RWPE2 (cell line): Measurements from ENCODE around the gene RPS19BP1.
A peak's percentile ranks its signal among the peaks of the same experiment; 100 is the strongest.

ENCODE experiments used
- ATAC-seq: fragments of 200-7000 bp; cut with Tn5 transposase; 3 replicates; pipeline ENCODE4 v1.9.1; 2021; ENCODE audit warnings: low read depth
- DNase-seq: peaks from one replicate; pipeline ENCODE4 v3.0.0-alpha.2; 2020; ENCODE audit warnings: low spot score
- H3K27ac ChIP-seq: fragments of 450-650 bp; 2 replicates; pipeline ENCODE4 v1.5.1; 2017; ENCODE audit warnings: mild to moderate bottlenecking; ENCODE audit not compliant: poor library complexity, severe bottlenecking
- H3K27me3 ChIP-seq: fragments of 250-450 bp; sonication (Bioruptor Pico); 2 replicates; pipeline ENCODE4 v1.5.1; 2021; ENCODE audit warnings: mild to moderate bottlenecking, moderate library complexity; ENCODE audit not compliant: insufficient read depth, poor library complexity, severe bottlenecking
- H3K36me3 ChIP-seq: fragments of 250-450 bp; sonication (Bioruptor Pico); 2 replicates; pipeline ENCODE4 v1.5.1; 2020; ENCODE audit warnings: low read depth, mild to moderate bottlenecking, moderate library complexity
- H3K4me1 ChIP-seq: fragments of 250-450 bp; sonication (Bioruptor Pico); 2 replicates; pipeline ENCODE4 v1.5.1; 2021; ENCODE audit warnings: mild to moderate bottlenecking, moderate library complexity; ENCODE audit not compliant: insufficient read depth, poor library complexity, severe bottlenecking
- H3K4me3 ChIP-seq: fragments of 250-450 bp; sonication (Bioruptor Pico); 2 replicates; pipeline ENCODE4 v1.5.1; 2021; ENCODE audit warnings: mild to moderate bottlenecking, moderate library complexity; ENCODE audit not compliant: severe bottlenecking
- H3K9me3 ChIP-seq: fragments of 250-450 bp; sonication (Bioruptor Pico); 2 replicates; pipeline ENCODE4 v1.5.1; 2021; ENCODE audit warnings: mild to moderate bottlenecking, moderate library complexity; ENCODE audit not compliant: severe bottlenecking
- TF ChIP-seq, protein P1 (sequence below): fragments of 450-650 bp; IDR thresholded peaks from one replicate; pipeline ENCODE4 v1.5.1; 2017; ENCODE audit warnings: mild to moderate bottlenecking, moderate library complexity; ENCODE audit not compliant: poor library complexity, severe bottlenecking

RPS19BP1 gene

DNA sequence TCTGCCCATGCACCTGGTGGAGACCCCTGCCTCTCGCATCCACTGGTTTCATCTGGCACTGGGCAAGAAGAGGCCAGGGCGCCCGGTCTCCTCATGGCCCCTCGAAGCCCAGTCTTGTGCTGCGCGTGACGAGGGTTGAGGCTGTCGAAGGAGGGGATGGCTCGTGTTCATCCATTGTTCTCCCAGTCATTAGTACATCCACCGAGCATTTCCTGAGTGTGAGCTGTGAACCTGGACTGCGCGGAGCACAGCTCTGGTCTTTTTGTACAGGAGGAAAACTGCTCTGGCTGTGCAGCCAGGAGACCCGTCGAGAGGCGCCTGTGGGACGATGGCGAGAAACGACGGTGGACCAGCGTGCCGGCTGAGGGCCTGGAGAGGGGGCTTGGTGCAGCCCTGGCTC is 44.8 kb upstream of the RPS19BP1 start:
- Histone ChIP-seq H3K27ac (no peak overlapping the region), H3K4me1 (peaks cover 9% of the 10 kb centered on the region), H3K9me3 (no peaks in the 10 kb centered on the region), H3K4me3 (no peak overlapping the region), H3K36me3 (no peaks in the 10 kb centered on the region), H3K27me3 (no peaks in the 10 kb centered on the region)
- DNase-seq (no peak), ATAC-seq (no peak)
- TF ChIP-seq, protein P1, sequence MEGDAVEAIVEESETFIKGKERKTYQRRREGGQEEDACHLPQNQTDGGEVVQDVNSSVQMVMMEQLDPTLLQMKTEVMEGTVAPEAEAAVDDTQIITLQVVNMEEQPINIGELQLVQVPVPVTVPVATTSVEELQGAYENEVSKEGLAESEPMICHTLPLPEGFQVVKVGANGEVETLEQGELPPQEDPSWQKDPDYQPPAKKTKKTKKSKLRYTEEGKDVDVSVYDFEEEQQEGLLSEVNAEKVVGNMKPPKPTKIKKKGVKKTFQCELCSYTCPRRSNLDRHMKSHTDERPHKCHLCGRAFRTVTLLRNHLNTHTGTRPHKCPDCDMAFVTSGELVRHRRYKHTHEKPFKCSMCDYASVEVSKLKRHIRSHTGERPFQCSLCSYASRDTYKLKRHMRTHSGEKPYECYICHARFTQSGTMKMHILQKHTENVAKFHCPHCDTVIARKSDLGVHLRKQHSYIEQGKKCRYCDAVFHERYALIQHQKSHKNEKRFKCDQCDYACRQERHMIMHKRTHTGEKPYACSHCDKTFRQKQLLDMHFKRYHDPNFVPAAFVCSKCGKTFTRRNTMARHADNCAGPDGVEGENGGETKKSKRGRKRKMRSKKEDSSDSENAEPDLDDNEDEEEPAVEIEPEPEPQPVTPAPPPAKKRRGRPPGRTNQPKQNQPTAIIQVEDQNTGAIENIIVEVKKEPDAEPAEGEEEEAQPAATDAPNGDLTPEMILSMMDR, result no peak

- Histone ChIP-seq H3K36me3 (no peaks in the 10 kb centered on the region), H3K4me3 (no peak overlapping the region), H3K4me1 (peaks cover 9% of the 10 kb centered on the region), H3K9me3 (no peaks in the 10 kb centered on the region), H3K27me3 (no peaks in the 10 kb centered on the region), H3K27ac (no peak overlapping the region)
- ATAC-seq, result no peak
- TF ChIP-seq, protein P1, result no peak
- DNase-seq, result no peak
Observed at GRCh38 chr22:39576027-39576426, 43.5 kb upstream of the RPS19BP1 start.

DNA sequence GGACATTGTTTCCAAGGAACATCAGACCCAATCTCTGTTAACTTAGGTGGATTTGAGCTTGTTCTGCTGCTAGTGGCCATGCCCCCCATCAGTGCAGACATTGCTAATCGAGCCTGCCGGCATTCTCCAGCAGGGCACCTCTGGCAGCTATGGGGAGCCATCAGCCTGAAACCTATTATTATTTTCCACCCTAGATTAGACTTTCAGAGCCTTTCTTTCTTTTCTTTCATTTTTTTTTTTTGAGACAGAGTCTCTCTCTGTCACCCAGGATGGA is 42.9 kb upstream of the RPS19BP1 start:
- H3K27me3 ChIP-seq, result no peaks in the 10 kb centered on the region
- H3K9me3 ChIP-seq, result no peaks in the 10 kb centered on the region
- H3K4me1 ChIP-seq, result peaks cover 9% of the 10 kb centered on the region
- TF ChIP-seq, protein P1, result no peak
- DNase-seq (no peak), ATAC-seq (no peak)
- H3K27ac ChIP-seq, result no peak overlapping the region
- no peak overlapping the region for H3K4me3 ChIP-seq
- H3K36me3 ChIP-seq, result no peaks in the 10 kb centered on the region

DNA sequence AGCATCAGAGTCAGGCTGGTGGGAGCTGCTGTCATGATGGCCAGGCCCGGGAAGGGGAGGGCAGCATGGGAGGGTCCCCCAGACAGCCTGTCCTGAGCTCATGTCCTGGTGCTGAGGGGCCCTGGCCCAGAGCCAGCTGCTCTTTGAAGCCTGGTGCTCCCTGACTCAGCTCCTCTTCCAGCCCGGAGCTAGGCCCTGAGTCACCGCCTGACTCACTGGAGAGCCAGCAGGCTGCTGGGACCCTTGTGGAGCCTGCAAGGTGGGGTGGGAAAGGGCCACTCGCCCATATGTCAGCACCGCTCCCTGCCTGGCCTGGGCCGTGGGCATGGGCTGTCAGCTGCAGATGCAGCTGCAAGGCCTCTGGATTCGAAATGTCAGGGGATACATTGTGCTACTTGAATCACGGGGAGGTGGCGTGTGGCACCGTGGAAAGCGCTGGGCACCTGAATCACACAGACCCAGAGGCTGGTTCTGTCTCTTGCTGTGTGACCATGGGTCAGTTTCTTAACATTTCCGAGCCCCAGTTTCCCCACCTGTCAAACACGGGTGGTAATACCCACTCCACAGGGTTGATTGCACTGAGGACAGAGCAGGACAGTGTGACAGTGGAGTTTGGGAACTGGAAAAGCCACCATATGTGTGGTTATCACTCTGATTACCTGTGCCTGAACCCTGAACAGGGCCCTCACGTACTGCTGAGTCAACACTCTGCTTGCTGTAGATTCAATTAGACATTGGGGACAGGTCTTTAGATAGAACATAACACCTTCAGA is 42.4 kb upstream of the RPS19BP1 start:
- H3K27ac ChIP-seq, result no peak overlapping the region
- TF ChIP-seq, protein P1, result no peak
- H3K4me3 ChIP-seq, result no peak overlapping the region
- H3K36me3 ChIP-seq, result no peaks in the 10 kb centered on the region
- H3K4me1 ChIP-seq, result peaks cover 9% of the 10 kb centered on the region
- no peaks in the 10 kb centered on the region for H3K9me3 ChIP-seq
- no peaks in the 10 kb centered on the region for H3K27me3 ChIP-seq
- DNase-seq, result peak; percentile 93
- ATAC-seq, result peak; percentile 92

DNA sequence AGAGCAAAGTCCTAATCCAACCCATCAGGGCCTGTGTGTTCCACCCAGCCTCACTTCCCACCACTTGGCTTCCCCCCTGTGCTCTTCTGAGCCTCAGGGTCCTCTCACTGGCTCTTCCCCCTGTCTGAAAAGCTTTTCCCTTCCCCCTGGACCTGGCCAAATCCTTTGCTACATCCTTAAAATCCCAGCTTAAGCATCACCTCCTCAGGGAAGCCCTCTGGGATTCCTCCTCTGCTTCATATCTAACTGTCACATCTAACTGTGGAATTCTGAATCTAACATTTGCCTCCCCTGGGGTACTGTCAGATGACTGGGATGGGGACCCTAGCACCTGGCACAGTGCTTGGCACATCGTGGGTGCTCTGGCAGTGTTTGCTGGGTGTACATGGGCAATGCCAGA is 39.0 kb upstream of the RPS19BP1 start:
- TF ChIP-seq, protein P1, result no peak
- H3K9me3 ChIP-seq, result no peaks in the 10 kb centered on the region
- no peaks in the 10 kb centered on the region for H3K27me3 ChIP-seq
- no peaks in the 10 kb centered on the region for H3K36me3 ChIP-seq
- ATAC-seq (no peak), DNase-seq (no peak)
- H3K27ac ChIP-seq, result no peak overlapping the region
- H3K4me1 ChIP-seq, result peaks cover 13% of the 10 kb centered on the region
- no peak overlapping the region for H3K4me3 ChIP-seq
